ENCODE results near the gene MED10.

MED10 gene

GRCh38 chr5:6343951-6344592, 34.3 kb downstream of the MED10 start:
- H4K5ac ChIP-seq (ENCODE audit: low read length): no peak overlapping the region
- no peaks in the 10 kb centered on the region for H3K79me1 ChIP-seq (ENCODE audit: low read length)
- no peaks in the 10 kb centered on the region for H3K79me2 ChIP-seq (ENCODE audit: control insufficient read depth, insufficient read depth, low read length)
- no peak overlapping the region for H3K56ac ChIP-seq (ENCODE audit: low read length)
- no peak overlapping the region for H3K4ac ChIP-seq (ENCODE audit: low read depth, low read length)
- no peak overlapping the region for H3K23ac ChIP-seq (ENCODE audit: low read length)
- no peak overlapping the region for H2BK5ac ChIP-seq (ENCODE audit: low read length)
- H3K9ac ChIP-seq (ENCODE audit: low read length): no peak overlapping the region
- no peak overlapping the region for H3K4me2 ChIP-seq (ENCODE audit: low read length)
- WGBS (ENCODE audit: extremely low coverage, insufficient coverage, low lambda C conversion rate): no CpG with 5 or more reads among the region's 11 CpGs
- no peaks in the 10 kb centered on the region for H3K4me1 ChIP-seq (ENCODE audit: control insufficient read depth, low read depth, low read length)
- no peak overlapping the region for H2AK5ac ChIP-seq (ENCODE audit: low read length)
- H2BK15ac ChIP-seq (replicated peaks; ENCODE audit: low read depth): no peak overlapping the region
- H3K36me3 ChIP-seq (ENCODE audit: control insufficient read depth, insufficient read depth, low read length): no peaks in the 10 kb centered on the region
- no peak for DNase-seq
- no peak overlapping the region for H4K8ac ChIP-seq (ENCODE audit: low read depth, low read length)
- H3K18ac ChIP-seq (ENCODE audit: low read length): no peak overlapping the region
- no peak overlapping the region for H2BK120ac ChIP-seq (ENCODE audit: low read depth, low read length)
- no peak overlapping the region for H3K4me3 ChIP-seq (ENCODE audit: low read length)
- no peak overlapping the region for H3K27ac ChIP-seq (ENCODE audit: low read depth, low read length)
- H3K27me3 ChIP-seq (ENCODE audit: insufficient read depth, low read length, poor library complexity): no peaks in the 10 kb centered on the region

- DNase-seq: no peak
- no peak overlapping the region for H3K56ac ChIP-seq (ENCODE audit: low read length)
- H3K18ac ChIP-seq (ENCODE audit: low read length): no peak overlapping the region
- H2BK15ac ChIP-seq (replicated peaks; ENCODE audit: low read depth): no peak overlapping the region
- H2BK5ac ChIP-seq (ENCODE audit: low read length): no peak overlapping the region
- no peak overlapping the region for H3K4me3 ChIP-seq (ENCODE audit: low read length)
- no peak overlapping the region for H2AK5ac ChIP-seq (ENCODE audit: low read length)
- WGBS (ENCODE audit: extremely low coverage, insufficient coverage, low lambda C conversion rate): no CpG with 5 or more reads among the region's 14 CpGs
- H3K79me2 ChIP-seq (ENCODE audit: control insufficient read depth, insufficient read depth, low read length): no peaks in the 10 kb centered on the region
- H4K5ac ChIP-seq (ENCODE audit: low read length): no peak overlapping the region
- no peak overlapping the region for H3K4me2 ChIP-seq (ENCODE audit: low read length)
- H3K79me1 ChIP-seq (ENCODE audit: low read length): no peaks in the 10 kb centered on the region
- H3K27me3 ChIP-seq (ENCODE audit: insufficient read depth, low read length, poor library complexity): no peaks in the 10 kb centered on the region
- no peak overlapping the region for H3K4ac ChIP-seq (ENCODE audit: low read depth, low read length)
- no peaks in the 10 kb centered on the region for H3K4me1 ChIP-seq (ENCODE audit: control insufficient read depth, low read depth, low read length)
- H3K23ac ChIP-seq (ENCODE audit: low read length): no peak overlapping the region
- no peak overlapping the region for H3K9ac ChIP-seq (ENCODE audit: low read length)
- H2BK120ac ChIP-seq (ENCODE audit: low read depth, low read length): no peak overlapping the region
- no peak overlapping the region for H3K27ac ChIP-seq (ENCODE audit: low read depth, low read length)
- no peak overlapping the region for H4K8ac ChIP-seq (ENCODE audit: low read depth, low read length)
- no peaks in the 10 kb centered on the region for H3K36me3 ChIP-seq (ENCODE audit: control insufficient read depth, insufficient read depth, low read length)
Observed at GRCh38 chr5:6342689-6343315, 35.5 kb downstream of the MED10 start.

GRCh38 chr5:6340100-6340499, 38.2 kb downstream of the MED10 start:
- Histone ChIP-seq H2BK15ac (replicated peaks; ENCODE audit: low read depth) (no peak overlapping the region), H3K79me1 (ENCODE audit: low read length) (no peaks in the 10 kb centered on the region), H3K27ac (ENCODE audit: low read depth, low read length) (no peak overlapping the region), H3K4me1 (ENCODE audit: control insufficient read depth, low read depth, low read length) (no peaks in the 10 kb centered on the region), H3K18ac (ENCODE audit: low read length) (no peak overlapping the region), H3K4me2 (ENCODE audit: low read length) (no peak overlapping the region), H3K79me2 (ENCODE audit: control insufficient read depth, insufficient read depth, low read length) (no peaks in the 10 kb centered on the region), H3K4ac (ENCODE audit: low read depth, low read length) (no peak overlapping the region), H2BK5ac (ENCODE audit: low read length) (no peak overlapping the region), H3K4me3 (ENCODE audit: low read length) (no peak overlapping the region), H2AK5ac (ENCODE audit: low read length) (no peak overlapping the region), H4K5ac (ENCODE audit: low read length) (no peak overlapping the region), H3K56ac (ENCODE audit: low read length) (no peak overlapping the region), H3K27me3 (ENCODE audit: insufficient read depth, low read length, poor library complexity) (no peaks in the 10 kb centered on the region), H3K36me3 (ENCODE audit: control insufficient read depth, insufficient read depth, low read length) (no peaks in the 10 kb centered on the region), H3K9ac (ENCODE audit: low read length) (no peak overlapping the region), H4K8ac (ENCODE audit: low read depth, low read length) (no peak overlapping the region), H2BK120ac (ENCODE audit: low read depth, low read length) (no peak overlapping the region), H3K23ac (ENCODE audit: low read length) (no peak overlapping the region)
- no CpG with 5 or more reads among the region's 1 CpG for WGBS (ENCODE audit: extremely low coverage, insufficient coverage, low lambda C conversion rate)
- no peak for DNase-seq

- Histone ChIP-seq H2BK15ac (replicated peaks; ENCODE audit: low read depth) (no peak overlapping the region), H3K27me3 (ENCODE audit: insufficient read depth, low read length, poor library complexity) (no peaks in the 10 kb centered on the region), H2AK5ac (ENCODE audit: low read length) (no peak overlapping the region), H2BK120ac (ENCODE audit: low read depth, low read length) (no peak overlapping the region), H4K5ac (ENCODE audit: low read length) (no peak overlapping the region), H3K23ac (ENCODE audit: low read length) (no peak overlapping the region), H3K4me2 (ENCODE audit: low read length) (no peak overlapping the region), H4K8ac (ENCODE audit: low read depth, low read length) (no peak overlapping the region), H3K27ac (ENCODE audit: low read depth, low read length) (no peak overlapping the region), H3K36me3 (ENCODE audit: control insufficient read depth, insufficient read depth, low read length) (no peaks in the 10 kb centered on the region), H3K79me2 (ENCODE audit: control insufficient read depth, insufficient read depth, low read length) (no peaks in the 10 kb centered on the region), H3K4ac (ENCODE audit: low read depth, low read length) (no peak overlapping the region), H3K79me1 (ENCODE audit: low read length) (no peaks in the 10 kb centered on the region), H3K4me1 (ENCODE audit: control insufficient read depth, low read depth, low read length) (no peaks in the 10 kb centered on the region), H3K9ac (ENCODE audit: low read length) (no peak overlapping the region), H3K4me3 (ENCODE audit: low read length) (no peak overlapping the region), H3K18ac (ENCODE audit: low read length) (no peak overlapping the region), H2BK5ac (ENCODE audit: low read length) (no peak overlapping the region), H3K56ac (ENCODE audit: low read length) (no peak overlapping the region)
- no CpG with 5 or more reads among the region's 4 CpGs for WGBS (ENCODE audit: extremely low coverage, insufficient coverage, low lambda C conversion rate)
- DNase-seq: no peak
Observed at GRCh38 chr5:6338871-6339270, 39.5 kb downstream of the MED10 start.

GRCh38 chr5:6338135-6338534, 40.2 kb downstream of the MED10 start:
- Histone ChIP-seq H3K4me3 (ENCODE audit: low read length) (no peak overlapping the region), H2BK5ac (ENCODE audit: low read length) (no peak overlapping the region), H2BK15ac (replicated peaks; ENCODE audit: low read depth) (no peak overlapping the region), H3K23ac (ENCODE audit: low read length) (no peak overlapping the region), H4K8ac (ENCODE audit: low read depth, low read length) (no peak overlapping the region), H3K4ac (ENCODE audit: low read depth, low read length) (no peak overlapping the region), H2BK120ac (ENCODE audit: low read depth, low read length) (no peak overlapping the region), H3K56ac (ENCODE audit: low read length) (no peak overlapping the region), H3K18ac (ENCODE audit: low read length) (no peak overlapping the region), H2AK5ac (ENCODE audit: low read length) (no peak overlapping the region), H3K4me2 (ENCODE audit: low read length) (no peak overlapping the region), H3K36me3 (ENCODE audit: control insufficient read depth, insufficient read depth, low read length) (no peaks in the 10 kb centered on the region), H3K27ac (ENCODE audit: low read depth, low read length) (no peak overlapping the region), H3K9ac (ENCODE audit: low read length) (no peak overlapping the region), H3K4me1 (ENCODE audit: control insufficient read depth, low read depth, low read length) (no peaks in the 10 kb centered on the region), H4K5ac (ENCODE audit: low read length) (no peak overlapping the region), H3K27me3 (ENCODE audit: insufficient read depth, low read length, poor library complexity) (no peaks in the 10 kb centered on the region), H3K79me2 (ENCODE audit: control insufficient read depth, insufficient read depth, low read length) (no peaks in the 10 kb centered on the region), H3K79me1 (ENCODE audit: low read length) (no peaks in the 10 kb centered on the region)
- no CpG with 5 or more reads among the region's 3 CpGs for WGBS (ENCODE audit: extremely low coverage, insufficient coverage, low lambda C conversion rate)
- no peak for DNase-seq
